IMR-90 (cell line): ENCODE data around the gene ENTREP3.
"Not testable (repeated sequence)": the region's sequence is repeated elsewhere in the genome, so short reads cannot be mapped to it uniquely, and the experiment has no call there.

ENCODE experiments used
- BHLHE40 ChIP-seq: fragments of 150-350 bp; IDR thresholded peaks from 2 replicates; pipeline ENCODE4 v1.6.1; 2016; ENCODE audit warnings: mild to moderate bottlenecking, low read depth, low read length
- CEBPB ChIP-seq: IDR thresholded peaks from 2 replicates; pipeline ENCODE4 v1.6.1; 2012; ENCODE audit warnings: low read depth, low read length, improper control_type of control experiment
- CTCF ChIP-seq: conservative IDR thresholded peaks from 2 replicates; pipeline ENCODE4 v1.5.1; 2012; ENCODE audit warnings: mild to moderate bottlenecking, low read depth, low read length, improper control_type of control experiment
- FOS ChIP-seq: fragments of 150-350 bp; IDR thresholded peaks from 2 replicates; pipeline ENCODE4 v1.6.1; 2016; ENCODE audit warnings: low read depth, low read length
- MAFK ChIP-seq: IDR thresholded peaks from 2 replicates; pipeline ENCODE4 v1.6.1; 2012; ENCODE audit warnings: low read depth, low read length, improper control_type of control experiment
- MAZ ChIP-seq: IDR thresholded peaks from 2 replicates; pipeline ENCODE4 v1.6.1; 2012; ENCODE audit warnings: low read depth, mild to moderate bottlenecking, low read length, improper control_type of control experiment, moderate library complexity, borderline replicate concordance
- MXI1 ChIP-seq: IDR thresholded peaks from 2 replicates; pipeline ENCODE4 v1.6.1; 2012; ENCODE audit warnings: low read depth, mild to moderate bottlenecking, low read length, moderate library complexity, borderline replicate concordance
- POLR2A ChIP-seq: IDR thresholded peaks from 2 replicates; pipeline ENCODE4 v1.6.1; 2012; ENCODE audit warnings: mild to moderate bottlenecking, low read depth, low read length
- RAD21 ChIP-seq: IDR thresholded peaks from 2 replicates; pipeline ENCODE4 v1.6.1; 2012; ENCODE audit warnings: low read length, improper control_type of control experiment
- RCOR1 ChIP-seq: IDR thresholded peaks from 2 replicates; pipeline ENCODE4 v1.6.1; 2012; ENCODE audit warnings: mild to moderate bottlenecking, low read length, improper control_type of control experiment; ENCODE audit not compliant: insufficient replicate concordance
- RFX5 ChIP-seq: IDR thresholded peaks from 2 replicates; pipeline ENCODE4 v1.8.0; 2012; ENCODE audit warnings: low read depth, mild to moderate bottlenecking, low read length, moderate library complexity
- SMC3 ChIP-seq: fragments of 150-350 bp; IDR thresholded peaks from 2 replicates; pipeline ENCODE4 v1.6.1; 2016; ENCODE audit warnings: low read depth, mild to moderate bottlenecking, antibody characterized with exemption, low read length, moderate library complexity
- USF2 ChIP-seq: fragments of 150-350 bp; IDR thresholded peaks from 2 replicates; pipeline ENCODE4 v1.6.1; 2017; ENCODE audit warnings: mild to moderate bottlenecking, antibody characterized with exemption, low read length, low read depth
- TF ChIP-seq, protein P1 (sequence below): fragments of 150-350 bp; IDR thresholded peaks from 2 replicates; pipeline ENCODE4 v1.6.1; 2016; ENCODE audit warnings: low read depth, mild to moderate bottlenecking, low read length, moderate library complexity, borderline replicate concordance

DNA sequence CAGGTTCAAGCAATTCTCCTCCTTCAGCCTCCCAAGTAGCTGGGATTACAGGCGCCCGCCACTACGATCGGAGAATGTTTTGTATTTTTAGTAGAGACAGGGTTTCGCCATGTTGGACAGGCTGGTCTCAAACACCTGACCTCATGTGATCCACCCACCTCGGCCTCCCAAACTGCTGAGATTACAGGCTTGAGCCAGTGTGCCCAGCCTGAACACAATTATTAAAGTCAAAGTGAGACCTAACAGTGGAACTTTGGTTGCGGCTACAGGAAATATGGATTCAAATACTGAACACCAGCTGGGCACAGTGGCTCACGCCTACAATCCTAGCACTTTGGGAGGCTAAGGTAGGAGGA lies 29.9 kb downstream of the ENTREP3 start:
- TF ChIP-seq CTCF, POLR2A, CEBPB, SMC3, USF2, MAFK, RAD21, BHLHE40, RFX5, MAZ, MXI1, RCOR1, FOS: not testable (repeated sequence)
- TF ChIP-seq, protein P1, sequence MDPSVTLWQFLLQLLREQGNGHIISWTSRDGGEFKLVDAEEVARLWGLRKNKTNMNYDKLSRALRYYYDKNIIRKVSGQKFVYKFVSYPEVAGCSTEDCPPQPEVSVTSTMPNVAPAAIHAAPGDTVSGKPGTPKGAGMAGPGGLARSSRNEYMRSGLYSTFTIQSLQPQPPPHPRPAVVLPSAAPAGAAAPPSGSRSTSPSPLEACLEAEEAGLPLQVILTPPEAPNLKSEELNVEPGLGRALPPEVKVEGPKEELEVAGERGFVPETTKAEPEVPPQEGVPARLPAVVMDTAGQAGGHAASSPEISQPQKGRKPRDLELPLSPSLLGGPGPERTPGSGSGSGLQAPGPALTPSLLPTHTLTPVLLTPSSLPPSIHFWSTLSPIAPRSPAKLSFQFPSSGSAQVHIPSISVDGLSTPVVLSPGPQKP, result not testable (repeated sequence)
